Measurements from ENCODE around the gene ZNF740. TPM values are rescaled to one million over a fixed set of nuclear protein-coding genes. Genes with fewer than 3 reads are reported as not detected.

ZNF740 gene
- total and polyA plus RNA-seq, 2 of the 4 experiments (the other 2 are of a cell fraction): 13.1 to 14.0 TPM

GRCh38 chr12:53196486-53196885, 16.0 kb downstream of the ZNF740 start:
- H3K56ac ChIP-seq (ENCODE audit: extremely low read depth, insufficient read depth, low read length): no peak overlapping the region
- dilution Hi-C loops (cut with HindIII; ENCODE audit: low sequenced_read_pairs, unreplicated experiment) (no loop called here), intact Hi-C loops (cut with micrococcal nuclease) (no loop called here), in situ Hi-C loops (cut with MboI; ENCODE audit: low sequenced_read_pairs) (no loop called here)
- H3K9me1 ChIP-seq (ENCODE audit: insufficient read depth, low read length): peaks cover 13% of the 10 kb centered on the region
- H3K18ac ChIP-seq (ENCODE audit: low read depth, low read length): no peak overlapping the region
- no peak overlapping the region for H2BK5ac ChIP-seq (ENCODE audit: low read depth, low read length, poor library complexity, severe bottlenecking)
- no peak overlapping the region for H4K91ac ChIP-seq (ENCODE audit: insufficient read depth, low read depth, low read length)
- H2AK5ac ChIP-seq (ENCODE audit: low read depth, low read length): no peak overlapping the region; the same call in 1 of the 2 replicates
- no peak overlapping the region for H3K23ac ChIP-seq (ENCODE audit: low read depth, low read length)
- 81% methylated on average over 9 of the region's 14 CpGs; no CpG with 5 or more reads in 1 of the 2 experiments for WGBS, 2 experiments (ENCODE audit: extremely low coverage in 2 of 2, insufficient read length in 1 of 2)
- H3K79me1 ChIP-seq (ENCODE audit: low read depth in 1 of 2, low read length in 2 of 2): no peaks in the 10 kb centered on the region
- TF ChIP-seq RFX5 (IDR thresholded peaks at IDR 0.05; ENCODE audit: low read depth, low read length) (no peak), NFE2L2 (IDR thresholded peaks at IDR 0.05; ENCODE audit: low read depth, low read length) (no peak), ELK1 (IDR thresholded peaks at IDR 0.05; ENCODE audit: borderline replicate concordance, low read depth, low read length) (no peak), CTCF (conservative IDR thresholded peaks at IDR 0.05; ENCODE audit: low read depth, low read length) (no peak), RCOR1 (IDR thresholded peaks at IDR 0.05; ENCODE audit: insufficient replicate concordance, low read length) (no peak), CHD1 (IDR thresholded peaks at IDR 0.05; ENCODE audit: low read depth, low read length) (no peak), MAZ (IDR thresholded peaks at IDR 0.05; ENCODE audit: borderline replicate concordance, low read depth, low read length) (no peak), CEBPB (IDR thresholded peaks at IDR 0.05; ENCODE audit: low read depth, low read length) (no peak), MXI1 (IDR thresholded peaks at IDR 0.05; ENCODE audit: borderline replicate concordance, low read depth, low read length) (no peak), RAD21 (IDR thresholded peaks at IDR 0.05; ENCODE audit: low read length) (no peak), POLR2A (IDR thresholded peaks at IDR 0.05; ENCODE audit: low read depth, low read length) (no peak), USF2 (IDR thresholded peaks at IDR 0.05; ENCODE audit: low read depth, low read length) (no peak), FOS (IDR thresholded peaks at IDR 0.05; ENCODE audit: low read depth, low read length) (no peak), MAFK (IDR thresholded peaks at IDR 0.05; ENCODE audit: low read depth, low read length) (no peak), BHLHE40 (IDR thresholded peaks at IDR 0.05; ENCODE audit: low read depth, low read length) (no peak), SMC3 (IDR thresholded peaks at IDR 0.05; ENCODE audit: low read depth, low read length) (no peak)
- no peak overlapping the region for H2BK120ac ChIP-seq (ENCODE audit: low read depth, low read length)
- no peak overlapping the region for H3K4me2 ChIP-seq (ENCODE audit: low read depth, low read length)
- H3K27ac ChIP-seq (ENCODE audit: insufficient read depth, low read length): no peak overlapping the region
- H3K14ac ChIP-seq (replicated peaks; ENCODE audit: low read depth, low read length): no peak overlapping the region
- DNase-seq: no peak
- H2BK20ac ChIP-seq (ENCODE audit: low read depth, low read length): no peak overlapping the region
- ChIA-PET POLR2A (ENCODE audit: unreplicated experiment) (no interaction called here), CTCF (interaction anchor here (0.9 to 2.0 kb wide), 3 partner anchors 15 to 131 kb away, joined by 3 to 11 read pairs (median 10); partner anchors contain the start of gene CSAD)
- no peak overlapping the region for H2AFZ ChIP-seq (replicated peaks; ENCODE audit: low read length, poor library complexity)
- no peak overlapping the region for H3K9ac ChIP-seq (ENCODE audit: low read depth, low read length)
- H3K27me3 ChIP-seq (ENCODE audit: control insufficient read depth, insufficient read depth, low read length): peaks cover 2% of the 10 kb centered on the region; the same call in 1 of the 2 replicates
- BruUV-seq (replicated peaks): no TSS peak
- no peak overlapping the region for H4K5ac ChIP-seq (ENCODE audit: low read depth, low read length)
- H2BK15ac ChIP-seq (ENCODE audit: low read depth, low read length): no peak overlapping the region
- no peak overlapping the region for H3K4me3 ChIP-seq (ENCODE audit: insufficient read depth, low read depth, low read length)
- H3K9me3 ChIP-seq (ENCODE audit: control insufficient read depth, insufficient read depth, low read length): no peaks in the 10 kb centered on the region
- peaks cover 2% of the 10 kb centered on the region; the same call in 1 of the 2 replicates for H3K36me3 ChIP-seq (ENCODE audit: control insufficient read depth, insufficient read depth, low read length)
- H3K4me1 ChIP-seq (ENCODE audit: control insufficient read depth, insufficient read depth, low read length): no peaks in the 10 kb centered on the region
- H4K8ac ChIP-seq (ENCODE audit: low read depth in 2 of 2, low read length in 2 of 2): no peak overlapping the region
- H4K20me1 ChIP-seq (ENCODE audit: insufficient read depth, low read length): no peaks in the 10 kb centered on the region
- H2AK9ac ChIP-seq (replicated peaks; ENCODE audit: low read depth, low read length, poor library complexity): no peak overlapping the region
- ATAC-seq (ENCODE audit: low read depth): no peak
- no peak overlapping the region for H3K4ac ChIP-seq (ENCODE audit: low read depth, low read length)
